ENCODE data around the gene ITGA1.

ITGA1 gene

DNA sequence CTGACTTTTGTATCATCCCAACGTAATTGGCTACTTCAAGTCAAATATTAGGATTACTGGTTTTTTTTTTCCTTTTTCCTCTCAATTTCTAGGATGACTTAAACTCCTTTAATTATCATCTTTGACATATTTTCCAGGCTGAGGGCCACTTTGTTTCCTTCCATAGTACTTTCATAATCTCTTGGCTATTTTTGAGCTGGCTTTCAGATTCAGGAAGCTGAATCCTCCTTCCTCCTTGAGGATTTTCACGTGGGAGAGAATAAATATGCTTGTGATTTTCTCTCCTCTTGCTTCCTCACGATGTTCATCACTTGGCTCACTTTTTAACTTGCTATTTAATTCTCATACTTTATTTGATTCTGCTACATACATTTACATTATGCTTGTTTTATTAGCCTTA, 88.1 kb downstream of the ITGA1 start:
- no peak for ATAC-seq
- no peak for DNase-seq (ENCODE audit: low spot score in 2 of 2)
- Mint-ChIP-seq H3K9me3 (no peaks in the 10 kb centered on the region), H3K36me3 (no peaks in the 10 kb centered on the region), H3K4me1 (no peaks in the 10 kb centered on the region), H3K27ac (no peak overlapping the region), H3K4me3 (no peak overlapping the region)

DNA sequence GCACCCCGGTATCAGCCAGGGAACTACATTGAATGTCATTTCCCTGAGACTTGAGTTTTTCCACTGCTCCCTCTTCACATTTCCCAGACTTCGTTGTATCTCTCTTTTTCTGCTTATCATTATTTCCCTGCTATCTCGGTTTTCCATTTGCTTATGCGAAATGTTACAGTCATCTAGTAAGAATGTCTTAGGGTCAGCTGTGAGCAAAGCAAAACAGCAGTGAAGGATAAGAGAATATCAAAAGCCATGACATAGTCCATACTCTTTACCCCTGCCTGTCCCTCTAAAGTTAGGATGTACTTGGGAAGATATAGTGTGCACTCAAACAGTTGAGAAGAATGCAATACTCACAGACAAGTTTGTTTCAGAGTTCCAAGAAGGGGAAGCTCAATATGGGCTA, 88.7 kb downstream of the ITGA1 start:
- DNase-seq (ENCODE audit: low spot score in 2 of 2) (no peak), ATAC-seq (no peak)
- Mint-ChIP-seq H3K4me1 (no peaks in the 10 kb centered on the region), H3K4me3 (no peak overlapping the region), H3K27ac (no peak overlapping the region), H3K36me3 (no peaks in the 10 kb centered on the region), H3K9me3 (no peaks in the 10 kb centered on the region)

DNA sequence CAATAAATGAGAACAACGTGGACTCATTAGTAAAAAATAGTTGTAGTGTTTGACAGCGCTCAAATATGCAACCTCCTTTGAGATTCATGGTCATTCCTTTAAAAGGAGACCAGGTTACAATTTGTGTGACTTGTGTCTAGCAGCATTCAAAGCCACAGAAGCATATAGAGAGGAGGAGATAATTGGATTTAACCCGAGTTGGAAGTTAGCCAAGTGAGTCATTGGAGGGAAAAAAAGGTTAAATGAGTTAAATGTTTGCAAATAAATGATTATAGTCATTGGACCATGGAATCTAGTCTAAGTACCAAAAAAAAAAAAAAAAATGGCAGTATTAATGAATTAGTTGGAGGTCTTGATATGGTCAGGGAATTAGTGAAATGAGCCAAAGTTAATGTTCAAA, 90.9 kb downstream of the ITGA1 start:
- DNase-seq (ENCODE audit: low spot score in 2 of 2) = no peak
- H3K27ac Mint-ChIP-seq = no peak overlapping the region

DNA sequence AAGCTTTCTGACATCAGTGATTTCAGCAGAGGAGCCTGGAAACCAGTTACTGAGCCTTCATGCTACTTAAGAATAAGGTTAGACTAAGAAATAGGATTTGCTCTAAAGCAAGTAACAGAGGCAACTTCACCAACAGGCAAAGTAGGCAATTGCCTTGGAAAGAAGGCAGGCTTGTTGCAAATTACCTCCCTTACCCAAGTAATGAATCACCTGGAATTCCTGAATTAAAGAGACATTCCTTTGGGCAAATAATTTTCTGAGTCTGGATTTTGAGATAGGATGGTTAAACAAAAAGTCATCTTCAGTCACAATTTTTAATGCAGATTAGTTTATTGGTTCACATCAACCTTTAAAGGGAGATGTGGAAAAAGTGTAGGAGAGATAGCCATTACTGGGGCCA, 92.8 kb downstream of the ITGA1 start:
- Mint-ChIP-seq H3K36me3 (no peaks in the 10 kb centered on the region), H3K9me3 (no peaks in the 10 kb centered on the region), H3K4me1 (no peaks in the 10 kb centered on the region), H3K4me3 (no peak overlapping the region), H3K27ac (no peak overlapping the region)
- ATAC-seq (no peak), DNase-seq (ENCODE audit: low spot score in 2 of 2) (no peak)

More for the DNA sequence above, 90.9 kb downstream of the ITGA1 start:
- H3K4me1 Mint-ChIP-seq = no peaks in the 10 kb centered on the region
- H3K4me3 Mint-ChIP-seq = no peak overlapping the region
- ATAC-seq = no peak
- no peaks in the 10 kb centered on the region for H3K9me3 Mint-ChIP-seq
- H3K36me3 Mint-ChIP-seq = no peaks in the 10 kb centered on the region

DNA sequence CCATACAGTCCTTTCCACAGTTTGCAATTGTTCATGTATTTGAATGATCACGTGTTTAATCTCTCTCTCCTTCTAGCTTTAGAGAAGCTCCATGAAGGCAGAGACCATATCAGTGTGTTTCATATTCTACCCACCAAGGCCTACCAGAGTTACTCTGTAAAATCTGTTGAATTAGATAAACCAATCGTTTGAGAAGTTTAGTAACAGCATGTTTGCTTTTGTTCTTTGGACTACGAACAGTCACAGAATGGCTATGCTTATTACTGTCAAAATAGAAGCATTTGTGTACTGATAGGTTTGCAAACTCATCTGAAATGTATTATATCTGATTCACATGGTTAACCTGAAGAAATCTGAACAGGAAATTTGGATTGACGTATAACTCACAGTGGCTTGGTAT, 93.8 kb downstream of the ITGA1 start:
- Mint-ChIP-seq H3K36me3 (no peaks in the 10 kb centered on the region), H3K9me3 (no peaks in the 10 kb centered on the region), H3K4me3 (no peak overlapping the region), H3K4me1 (no peaks in the 10 kb centered on the region), H3K27ac (no peak overlapping the region)
- ATAC-seq = no peak
- no peak for DNase-seq (ENCODE audit: low spot score in 2 of 2)

DNA sequence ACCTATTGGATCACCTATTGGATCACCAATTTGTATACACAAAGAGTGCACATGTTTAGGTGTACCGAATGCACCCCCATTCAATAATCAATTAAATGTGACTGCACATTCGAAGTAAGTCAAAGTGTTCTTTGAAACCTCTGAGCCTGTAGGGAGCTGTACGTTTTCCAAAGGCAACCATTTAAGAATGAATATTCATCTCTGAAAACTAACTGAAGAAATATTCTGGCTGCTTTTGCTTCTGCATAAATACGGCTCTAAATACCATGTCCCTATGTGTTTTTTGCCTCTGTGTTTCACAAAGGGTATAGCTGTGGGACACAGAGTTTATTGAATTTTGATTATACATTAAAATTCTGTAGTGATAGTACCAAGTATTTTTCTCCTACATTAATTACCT, 95.4 kb downstream of the ITGA1 start:
- ATAC-seq (no peak), DNase-seq (ENCODE audit: low spot score in 2 of 2) (no peak)
- Mint-ChIP-seq H3K4me1 (no peaks in the 10 kb centered on the region), H3K9me3 (no peaks in the 10 kb centered on the region), H3K4me3 (no peak overlapping the region), H3K36me3 (no peaks in the 10 kb centered on the region), H3K27ac (no peak overlapping the region)

DNA sequence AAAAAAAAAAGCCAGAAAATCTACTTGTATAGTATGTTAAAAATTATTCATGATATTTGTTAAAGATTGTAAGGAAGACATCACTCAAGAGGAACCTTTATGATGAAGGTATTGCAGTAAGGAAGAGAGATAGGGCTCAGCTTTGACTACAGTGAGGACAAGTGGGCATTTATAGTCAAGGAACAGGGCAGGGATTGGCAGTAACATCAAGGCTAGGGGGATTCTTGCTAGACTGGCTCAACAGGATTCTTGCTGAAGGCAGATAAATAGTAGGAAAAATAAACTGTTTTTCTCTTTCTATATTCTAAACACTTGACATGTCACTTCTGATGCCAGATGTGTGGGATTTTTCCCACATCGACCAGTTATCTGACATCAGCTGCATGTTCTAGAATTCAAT, 96.7 kb downstream of the ITGA1 start:
- DNase-seq (ENCODE audit: low spot score in 2 of 2) = no peak
- Mint-ChIP-seq H3K4me3 (no peak overlapping the region), H3K36me3 (no peaks in the 10 kb centered on the region), H3K4me1 (no peaks in the 10 kb centered on the region), H3K27ac (no peak overlapping the region), H3K9me3 (no peaks in the 10 kb centered on the region)
- ATAC-seq = no peak

DNA sequence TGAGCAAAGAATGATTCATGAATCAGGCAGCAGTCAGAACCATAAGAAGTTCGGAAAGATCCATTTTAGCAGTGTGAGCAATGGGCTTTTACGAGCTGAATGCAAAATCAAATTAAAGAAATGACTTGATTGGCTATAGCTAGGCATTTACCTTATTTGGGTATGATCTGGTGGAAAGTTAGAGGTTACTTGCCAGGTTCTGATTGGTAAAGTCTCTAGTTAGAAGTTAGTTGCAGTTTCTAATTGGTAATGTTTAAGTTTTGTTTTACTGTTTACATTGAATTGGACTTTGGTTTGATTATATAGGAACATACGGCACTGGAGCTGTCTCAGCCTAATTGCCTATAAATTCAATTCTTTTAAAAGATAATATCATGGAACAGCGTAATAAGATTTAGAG, 97.9 kb downstream of the ITGA1 start:
- Mint-ChIP-seq H3K27ac (no peak overlapping the region), H3K4me1 (no peaks in the 10 kb centered on the region), H3K36me3 (no peaks in the 10 kb centered on the region), H3K9me3 (no peaks in the 10 kb centered on the region), H3K4me3 (no peak overlapping the region)
- ATAC-seq = no peak
- no peak for DNase-seq (ENCODE audit: low spot score in 2 of 2)

GRCh38 chr5:52886206-52886605, 98.5 kb downstream of the ITGA1 start:
- ATAC-seq (no peak), DNase-seq (ENCODE audit: low spot score in 2 of 2) (no peak)
- H3K27ac Mint-ChIP-seq = no peak overlapping the region
- no peaks in the 10 kb centered on the region for H3K36me3 Mint-ChIP-seq
- no peak overlapping the region for H3K4me3 Mint-ChIP-seq
- no peaks in the 10 kb centered on the region for H3K4me1 Mint-ChIP-seq
- no peaks in the 10 kb centered on the region for H3K9me3 Mint-ChIP-seq

GRCh38 chr5:52887066-52887465, 99.3 kb downstream of the ITGA1 start:
- Mint-ChIP-seq H3K36me3 (no peaks in the 10 kb centered on the region), H3K27ac (no peak overlapping the region), H3K4me1 (no peaks in the 10 kb centered on the region), H3K9me3 (no peaks in the 10 kb centered on the region), H3K4me3 (no peak overlapping the region)
- ATAC-seq (no peak), DNase-seq (ENCODE audit: low spot score in 2 of 2) (no peak)

- Mint-ChIP-seq H3K9me3 (no peaks in the 10 kb centered on the region), H3K4me1 (no peaks in the 10 kb centered on the region), H3K27ac (peak overlapping the region; percentile 0), H3K36me3 (no peaks in the 10 kb centered on the region), H3K4me3 (no peak overlapping the region)
- ATAC-seq (no peak), DNase-seq (ENCODE audit: low spot score in 2 of 2) (no peak)
Measured at GRCh38 chr5:52888363-52888762, 100.6 kb downstream of the ITGA1 start.

DNA sequence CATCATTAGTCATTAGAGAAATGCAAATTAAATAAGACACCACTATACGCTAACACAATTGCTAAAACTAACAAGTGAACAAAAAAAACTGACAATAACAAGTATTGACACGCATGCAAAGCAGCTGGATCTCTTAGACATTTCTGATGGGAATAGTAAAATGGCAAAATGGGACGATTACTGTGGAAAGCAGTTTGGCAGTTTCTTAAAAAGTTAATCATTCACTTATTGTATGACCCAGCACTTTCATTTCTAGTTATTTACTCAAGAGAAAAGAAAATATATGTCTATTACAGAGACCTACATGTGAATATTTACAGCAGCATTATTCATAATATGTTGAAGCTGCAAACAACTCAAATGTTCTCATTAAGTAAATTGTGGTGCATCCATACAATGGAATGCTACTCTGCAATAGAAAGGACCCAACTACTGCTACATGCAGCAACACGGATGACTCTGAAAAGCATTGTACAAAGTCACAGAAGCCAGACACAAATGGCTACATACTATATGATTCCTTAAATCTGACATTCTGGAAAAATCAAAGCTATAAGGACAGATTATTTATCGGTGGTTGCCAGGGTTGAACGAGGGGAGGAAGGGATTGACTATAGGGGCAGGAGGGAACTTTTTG, 104.6 kb downstream of the ITGA1 start:
- H3K4me1 Mint-ChIP-seq = no peaks in the 10 kb centered on the region
- H3K4me3 Mint-ChIP-seq = no peak overlapping the region
- ATAC-seq (no peak), DNase-seq (ENCODE audit: low spot score in 2 of 2) (no peak)
- H3K36me3 Mint-ChIP-seq = no peaks in the 10 kb centered on the region
- no peak overlapping the region for H3K27ac Mint-ChIP-seq
- H3K9me3 Mint-ChIP-seq = no peaks in the 10 kb centered on the region

GRCh38 chr5:52893105-52893504, 105.4 kb downstream of the ITGA1 start:
- Mint-ChIP-seq H3K4me1 (no peaks in the 10 kb centered on the region), H3K4me3 (no peak overlapping the region), H3K36me3 (no peaks in the 10 kb centered on the region), H3K27ac (no peak overlapping the region), H3K9me3 (no peaks in the 10 kb centered on the region)
- ATAC-seq = no peak
- no peak for DNase-seq (ENCODE audit: low spot score in 2 of 2)

GRCh38 chr5:52893863-52894262, 106.1 kb downstream of the ITGA1 start:
- H3K4me3 Mint-ChIP-seq = no peak overlapping the region
- H3K4me1 Mint-ChIP-seq = no peaks in the 10 kb centered on the region
- DNase-seq (ENCODE audit: low spot score in 2 of 2) (no peak), ATAC-seq (no peak)
- no peaks in the 10 kb centered on the region for H3K36me3 Mint-ChIP-seq
- no peaks in the 10 kb centered on the region for H3K9me3 Mint-ChIP-seq
- H3K27ac Mint-ChIP-seq = no peak overlapping the region

GRCh38 chr5:52894451-52894850, 106.7 kb downstream of the ITGA1 start:
- no peak for DNase-seq (ENCODE audit: low spot score in 2 of 2)
- Mint-ChIP-seq H3K36me3 (no peaks in the 10 kb centered on the region), H3K27ac (no peak overlapping the region)

GRCh38 chr5:52895075-52895474, 107.4 kb downstream of the ITGA1 start:
- Mint-ChIP-seq H3K9me3 (no peaks in the 10 kb centered on the region), H3K27ac (no peak overlapping the region), H3K36me3 (no peaks in the 10 kb centered on the region), H3K4me3 (no peak overlapping the region), H3K4me1 (no peaks in the 10 kb centered on the region)
- ATAC-seq (no peak), DNase-seq (ENCODE audit: low spot score in 2 of 2) (no peak)

More at GRCh38 chr5:52894451-52894850, 106.7 kb downstream of the ITGA1 start:
- Mint-ChIP-seq H3K4me1 (no peaks in the 10 kb centered on the region), H3K9me3 (no peaks in the 10 kb centered on the region), H3K4me3 (no peak overlapping the region)
- no peak for ATAC-seq

Measured in stimulated activated effector memory CD8-positive, alpha-beta T cell treated with anti-CD3 and anti-CD28 coated beads, Interleukin-12 subunit alpha, Interleukin-12 subunit beta, amount 100 ng/mL, for 72 hours (primary cell).